MM.1S (cell line): ENCODE data around the gene IFT20.

Experiments used
- DNase-seq: peaks from one replicate; pipeline ENCODE4 v3.0.0-alpha.2; 2015
- H2AFZ ChIP-seq: fragments of 300-600 bp; sonication (generic); 2 replicates; pipeline ENCODE4 v1.6.0; 2016; ENCODE audit warnings: antibody characterized with exemption, low read length
- H3F3A ChIP-seq: fragments of 300-600 bp; sonication (generic); 2 replicates; pipeline ENCODE4 v1.6.1; 2016; ENCODE audit warnings: mild to moderate bottlenecking, antibody characterized with exemption, low read length, moderate library complexity, mixed read lengths; ENCODE audit not compliant: insufficient read depth
- H3K27ac ChIP-seq: fragments of 300-600 bp; sonication (generic); 2 replicates; pipeline ENCODE4 v1.5.1; 2016; ENCODE audit warnings: mild to moderate bottlenecking, low read length
- H3K27me3 ChIP-seq: fragments of 300-600 bp; sonication (generic); replicated peaks from 2 replicates; pipeline ENCODE4 v1.6.0; 2016; ENCODE audit warnings: low read length; ENCODE audit not compliant: insufficient read depth
- H3K36me3 ChIP-seq: fragments of 300-600 bp; sonication (generic); replicated peaks from 2 replicates; pipeline ENCODE4 v1.6.1; 2016; ENCODE audit warnings: mild to moderate bottlenecking, low read length, mixed read lengths; ENCODE audit not compliant: insufficient read depth
- H3K4me1 ChIP-seq: fragments of 300-600 bp; sonication (generic); 2 replicates; pipeline ENCODE4 v1.6.1; 2016; ENCODE audit warnings: low read length, mixed read lengths
- H3K4me2 ChIP-seq: fragments of 300-600 bp; sonication (generic); 2 replicates; pipeline ENCODE4 v1.6.0; 2016; ENCODE audit warnings: low read depth, low read length
- H3K4me3 ChIP-seq: fragments of 300-600 bp; sonication (generic); 2 replicates; pipeline ENCODE4 v1.5.1; 2016; ENCODE audit warnings: low read length, mixed read lengths
- H3K79me2 ChIP-seq: fragments of 300-600 bp; sonication (generic); 2 replicates; pipeline ENCODE4 v1.6.1; 2016; ENCODE audit warnings: mixed run types, low read length, mixed read lengths
- H3K9ac ChIP-seq: fragments of 300-600 bp; sonication (generic); 2 replicates; pipeline ENCODE4 v1.6.1; 2016; ENCODE audit warnings: low read length, mixed read lengths
- H3K9me2 ChIP-seq: fragments of 300-600 bp; sonication (generic); replicated peaks from 2 replicates; pipeline ENCODE4 v1.6.1; 2016; ENCODE audit warnings: mild to moderate bottlenecking, low read length, mixed read lengths; ENCODE audit not compliant: insufficient read depth
- H3K9me3 ChIP-seq: fragments of 300-600 bp; sonication (generic); replicated peaks from 2 replicates; pipeline ENCODE4 v1.6.1; 2016; ENCODE audit warnings: mild to moderate bottlenecking, low read length, mixed read lengths; ENCODE audit not compliant: insufficient read depth
- H4K20me1 ChIP-seq: fragments of 300-600 bp; sonication (generic); 2 replicates; pipeline ENCODE4 v1.6.1; 2016; ENCODE audit warnings: mild to moderate bottlenecking, low read length, moderate library complexity, mixed read lengths; ENCODE audit not compliant: insufficient read depth
- CTCF ChIP-seq: fragments of 300-600 bp; sonication (generic); IDR thresholded peaks from 2 replicates; pipeline ENCODE4 v1.5.1; 2016; ENCODE audit warnings: antibody characterized with exemption, low read length, mixed read lengths
- EZH2 ChIP-seq: fragments of 300-600 bp; sonication (generic); optimal IDR thresholded peaks from 2 replicates; pipeline ENCODE3; 2017; ENCODE audit warnings: low read depth, mild to moderate bottlenecking, antibody characterized with exemption, low read length, mixed read lengths
- EZH2phosphoT487 ChIP-seq: fragments of 300-600 bp; sonication (generic); IDR thresholded peaks from 2 replicates; pipeline ENCODE4 v1.6.1; 2018; ENCODE audit warnings: antibody characterized with exemption, low read length

IFT20 gene

GRCh38 chr17:28317099-28317965 is 17.9 kb downstream of the IFT20 start:
- H3K9me3 ChIP-seq: no peaks in the 10 kb centered on the region
- H3K9me2 ChIP-seq: no peaks in the 10 kb centered on the region
- no peaks in the 10 kb centered on the region for H3K27me3 ChIP-seq
- H3K79me2 ChIP-seq: peaks cover 34% of the 10 kb centered on the region
- no peak for DNase-seq
- no peak overlapping the region for H3K27ac ChIP-seq
- TF ChIP-seq CTCF: no peak
- no peak for TF ChIP-seq EZH2
- no peak for TF ChIP-seq EZH2phosphoT487
- no peak overlapping the region for H3K9ac ChIP-seq
- H3K36me3 ChIP-seq: no peaks in the 10 kb centered on the region; the same call in 1 of the 2 replicates
- peak overlapping the region; percentile 98; the same call in 1 of the 2 replicates for H3K4me2 ChIP-seq
- H3K4me1 ChIP-seq: peaks cover 4% of the 10 kb centered on the region; the same call in 1 of the 2 replicates
- H4K20me1 ChIP-seq: no peaks in the 10 kb centered on the region
- H3K4me3 ChIP-seq: peak overlapping the region; percentile 91; the same call in 1 of the 2 replicates
- 0 out of 2 replicates have a peak overlapping the region, but pooled peaks have one; percentile 86 for H2AFZ ChIP-seq
- H3F3A ChIP-seq: no peaks in the 10 kb centered on the region

- no peaks in the 10 kb centered on the region for H3K9me2 ChIP-seq
- H3K4me3 ChIP-seq: no peak overlapping the region
- H3F3A ChIP-seq: no peaks in the 10 kb centered on the region
- DNase-seq: no peak
- no peaks in the 10 kb centered on the region for H3K27me3 ChIP-seq
- no peaks in the 10 kb centered on the region; the same call in 1 of the 2 replicates for H3K36me3 ChIP-seq
- H4K20me1 ChIP-seq: no peaks in the 10 kb centered on the region
- H3K9me3 ChIP-seq: no peaks in the 10 kb centered on the region
- no peak overlapping the region for H3K9ac ChIP-seq
- no peak overlapping the region for H3K27ac ChIP-seq
- H3K4me1 ChIP-seq: peaks cover 4% of the 10 kb centered on the region; the same call in 1 of the 2 replicates
- H3K4me2 ChIP-seq: no peak overlapping the region
- no peak overlapping the region for H2AFZ ChIP-seq
- TF ChIP-seq EZH2: no peak
- no peak for TF ChIP-seq EZH2phosphoT487
- no peak for TF ChIP-seq CTCF
- H3K79me2 ChIP-seq: peaks cover 21% of the 10 kb centered on the region
Observed at GRCh38 chr17:28315846-28316705, 19.2 kb downstream of the IFT20 start.

GRCh38 chr17:28313841-28314240 is 21.4 kb downstream of the IFT20 start:
- Histone ChIP-seq H2AFZ (no peak overlapping the region), H3K9me3 (no peaks in the 10 kb centered on the region), H3K4me3 (no peak overlapping the region), H3K27me3 (no peaks in the 10 kb centered on the region), H3K79me2 (no peaks in the 10 kb centered on the region), H4K20me1 (no peaks in the 10 kb centered on the region), H3K27ac (no peak overlapping the region), H3K36me3 (no peaks in the 10 kb centered on the region), H3F3A (no peaks in the 10 kb centered on the region), H3K9ac (no peak overlapping the region), H3K4me2 (no peak overlapping the region), H3K4me1 (0 out of 2 replicates have a peak, but pooled peaks cover 4% of the 10 kb centered on the region), H3K9me2 (no peaks in the 10 kb centered on the region)
- DNase-seq: no peak
- no peak for TF ChIP-seq CTCF
- TF ChIP-seq EZH2phosphoT487: no peak
- no peak for TF ChIP-seq EZH2
